Uterus (tissue), 4 donors: Measurements from ENCODE around the gene GPLD1. TPM values are rescaled to one million over a fixed set of nuclear protein-coding genes. Genes with fewer than 3 reads are reported as not detected.

ENCODE experiments used
- DNase-seq, 2 donors: peaks; one replicate each; pipeline ENCODE4 v3.0.0-alpha.2; 2019 to 2020
- H3K27ac ChIP-seq, 2 donors: fragments of 200-600 bp; sonication (generic); 1 replicate in 1 of 2; 2 replicates in 1 of 2; pipeline ENCODE4 v1.5.1; 2016 to 2018
- H3K27me3 ChIP-seq, 2 donors: fragments of 200-600 bp; sonication (generic); one replicate each; pipeline ENCODE4 v1.5.1; 2018 to 2019; ENCODE audit warnings: control low read depth in 1 of 2
- H3K36me3 ChIP-seq, 2 donors: fragments of 200-600 bp; sonication (generic); one replicate each; pipeline ENCODE4 v1.5.1; 2019; ENCODE audit warnings: control low read depth in 1 of 2
- H3K4me1 ChIP-seq, 2 donors: fragments of 200-600 bp; sonication (generic); one replicate each; pipeline ENCODE4 v1.5.1; 2018 to 2019; ENCODE audit warnings: control low read depth in 1 of 2
- H3K4me3 ChIP-seq, 2 donors: fragments of 200-600 bp; sonication (generic); 1 replicate in 1 of 2; 2 replicates in 1 of 2; pipeline ENCODE4 v1.5.1; 2018 to 2019; ENCODE audit warnings: mild to moderate bottlenecking in 1 of 2
- H3K9me3 ChIP-seq, 2 donors: fragments of 200-600 bp; sonication (generic); one replicate each; pipeline ENCODE4 v1.5.1; 2019; ENCODE audit warnings: control low read depth in 1 of 2
- POLR2A ChIP-seq, 2 donors: fragments of 450-650 bp; IDR thresholded peaks; one replicate each; pipeline ENCODE4 v1.6.1; 2016; ENCODE audit warnings: antibody characterized with exemption in 2 of 2, mild to moderate bottlenecking in 1 of 2, moderate library complexity in 1 of 2
- intact Hi-C: fragments of 100-400 bp; cut with DNase I; formaldehyde crosslinking; loops from one replicate; pipeline ENCODE4 v1.15.1; 2023; ENCODE audit warnings: low total_unique reads
- total RNA-seq, 4 donors: library from RNA; depleted of rRNA in 3 of 4; stranded (reverse); fragments of >200 nt in 3 of 4; gene quantifications; one replicate each; pipeline versions ENCODE4 v1.1.0 to v1.2.4, GENCODE V29; 2014 to 2023
- TF ChIP-seq, protein P1 (sequence below), 4 experiments: fragments of 200-600 bp in 2 of 4; fragments of 450-650 bp in 2 of 4; sonication (generic) in 2 of 4; IDR thresholded peaks; one replicate each; pipeline ENCODE4 v1.5.1; 2016 to 2019; ENCODE audit warnings: antibody characterized with exemption in 4 of 4, mild to moderate bottlenecking in 2 of 4, moderate library complexity in 1 of 4
- donor health status: DM: yes; HTN: yes; CAD: no.

GPLD1 gene
- total RNA-seq, 4 donors from 2014 or later = under 0.01 to 6.5 (median 3.7) TPM

DNA sequence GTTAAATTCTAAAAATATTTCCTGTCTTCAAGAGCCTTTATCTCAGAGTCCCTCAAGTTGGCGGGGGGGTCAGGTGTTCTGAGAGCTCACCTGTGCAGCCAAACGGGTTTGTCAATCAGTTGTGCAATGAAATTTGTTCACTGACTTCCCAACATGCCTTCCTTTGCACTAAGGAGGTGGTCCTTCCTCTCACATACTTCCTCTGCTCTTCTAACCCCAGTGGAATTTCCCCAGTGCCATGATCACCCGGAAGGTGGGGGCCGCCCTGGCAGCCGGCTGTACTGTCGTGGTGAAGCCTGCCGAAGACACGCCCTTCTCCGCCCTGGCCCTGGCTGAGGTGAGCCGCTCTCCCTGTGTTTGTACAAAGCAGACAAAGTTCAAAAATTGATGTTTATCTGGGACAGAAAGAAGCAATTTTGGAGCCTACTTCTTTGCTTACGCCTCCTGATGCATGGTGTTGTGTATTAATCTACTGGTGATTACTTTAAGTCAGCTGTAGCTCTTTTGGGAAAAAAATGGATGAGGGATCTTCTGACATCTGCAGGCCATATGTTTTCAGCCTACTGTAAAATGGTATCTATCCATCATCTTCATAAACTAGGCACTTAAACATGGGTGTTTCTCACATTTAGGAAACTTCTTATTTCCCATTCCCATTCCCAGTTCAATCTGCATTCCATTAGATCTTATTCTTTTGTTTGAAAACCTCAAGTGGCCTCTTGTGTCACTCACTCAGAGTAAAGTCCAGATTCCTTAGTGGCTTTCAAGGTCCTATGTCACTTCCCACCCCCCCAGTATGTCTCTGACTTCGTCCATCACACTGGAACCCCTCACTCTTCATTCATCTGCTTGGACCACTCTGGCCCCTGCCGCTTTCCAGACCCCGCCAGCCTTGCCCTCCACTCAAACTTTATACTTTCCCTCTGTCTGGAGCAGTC is 15.5 kb upstream of the GPLD1 start:
- intact Hi-C loops = no loop called here

DNA sequence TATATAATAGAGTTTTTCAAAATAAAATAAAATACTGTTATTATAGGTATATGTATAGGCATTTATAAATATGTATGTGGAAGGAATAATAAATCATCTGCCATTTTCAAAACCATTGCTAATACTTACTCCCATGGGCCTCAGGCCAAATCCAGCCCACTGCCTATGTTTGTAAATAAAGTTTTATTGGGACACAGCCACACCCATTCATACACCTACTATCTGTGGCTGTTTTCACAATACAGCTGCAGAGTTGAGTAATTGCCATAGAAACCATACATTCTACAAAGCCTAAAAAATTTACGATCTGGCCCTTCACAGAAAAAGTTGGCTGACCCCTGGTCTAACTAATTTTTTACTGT is 14.9 kb upstream of the GPLD1 start:
- H3K9me3 ChIP-seq = no peaks in the 10 kb centered on the region
- no peak for DNase-seq
- H3K4me1 ChIP-seq = no peaks in the 10 kb centered on the region
- H3K36me3 ChIP-seq = no peaks in the 10 kb centered on the region
- intact Hi-C loops = no loop called here
- no peak for TF ChIP-seq POLR2A (IDR thresholded peaks at IDR 0.05)
- TF ChIP-seq, protein P1, sequence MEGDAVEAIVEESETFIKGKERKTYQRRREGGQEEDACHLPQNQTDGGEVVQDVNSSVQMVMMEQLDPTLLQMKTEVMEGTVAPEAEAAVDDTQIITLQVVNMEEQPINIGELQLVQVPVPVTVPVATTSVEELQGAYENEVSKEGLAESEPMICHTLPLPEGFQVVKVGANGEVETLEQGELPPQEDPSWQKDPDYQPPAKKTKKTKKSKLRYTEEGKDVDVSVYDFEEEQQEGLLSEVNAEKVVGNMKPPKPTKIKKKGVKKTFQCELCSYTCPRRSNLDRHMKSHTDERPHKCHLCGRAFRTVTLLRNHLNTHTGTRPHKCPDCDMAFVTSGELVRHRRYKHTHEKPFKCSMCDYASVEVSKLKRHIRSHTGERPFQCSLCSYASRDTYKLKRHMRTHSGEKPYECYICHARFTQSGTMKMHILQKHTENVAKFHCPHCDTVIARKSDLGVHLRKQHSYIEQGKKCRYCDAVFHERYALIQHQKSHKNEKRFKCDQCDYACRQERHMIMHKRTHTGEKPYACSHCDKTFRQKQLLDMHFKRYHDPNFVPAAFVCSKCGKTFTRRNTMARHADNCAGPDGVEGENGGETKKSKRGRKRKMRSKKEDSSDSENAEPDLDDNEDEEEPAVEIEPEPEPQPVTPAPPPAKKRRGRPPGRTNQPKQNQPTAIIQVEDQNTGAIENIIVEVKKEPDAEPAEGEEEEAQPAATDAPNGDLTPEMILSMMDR (IDR thresholded peaks at IDR 0.05) = no peak
- H3K27me3 ChIP-seq = no peaks in the 10 kb centered on the region
- no peak overlapping the region for H3K4me3 ChIP-seq
- H3K27ac ChIP-seq = no peak overlapping the region

More for the DNA sequence above, 15.5 kb upstream of the GPLD1 start:
- Histone ChIP-seq H3K9me3 (no peaks in the 10 kb centered on the region), H3K36me3 (no peaks in the 10 kb centered on the region), H3K27ac (no peak overlapping the region), H3K4me1 (no peaks in the 10 kb centered on the region), H3K27me3 (no peaks in the 10 kb centered on the region), H3K4me3 (no peak overlapping the region)
- no peak for DNase-seq
- no peak for TF ChIP-seq POLR2A (IDR thresholded peaks at IDR 0.05)
- TF ChIP-seq, protein P1 (IDR thresholded peaks at IDR 0.05) = no peak

DNA sequence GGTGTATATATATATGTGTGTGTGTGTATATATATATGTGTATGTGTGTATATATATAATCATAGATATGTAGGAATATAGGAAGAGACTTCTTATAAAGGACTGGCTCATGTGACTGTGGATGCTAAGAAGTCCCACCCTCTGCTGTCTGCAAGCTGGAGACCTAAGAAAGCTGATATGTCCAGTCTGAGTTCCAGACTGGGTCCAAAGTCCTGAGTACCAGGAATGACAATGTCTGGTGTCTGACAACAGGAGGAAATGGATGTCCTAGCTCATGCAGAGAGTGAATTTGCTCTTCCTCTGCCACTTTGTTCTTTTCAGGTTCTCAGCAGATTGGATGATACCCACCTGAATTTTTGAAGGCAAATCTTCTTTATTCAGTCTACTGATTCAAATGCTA is 12.5 kb upstream of the GPLD1 start:
- no peak for DNase-seq
- intact Hi-C loops = no loop called here
- Histone ChIP-seq H3K27ac (no peak overlapping the region), H3K9me3 (no peaks in the 10 kb centered on the region), H3K4me3 (no peak overlapping the region), H3K4me1 (no peaks in the 10 kb centered on the region), H3K27me3 (no peaks in the 10 kb centered on the region), H3K36me3 (no peaks in the 10 kb centered on the region)
- TF ChIP-seq POLR2A (IDR thresholded peaks at IDR 0.05) = no peak
- TF ChIP-seq, protein P1 (IDR thresholded peaks at IDR 0.05) = no peak

DNA sequence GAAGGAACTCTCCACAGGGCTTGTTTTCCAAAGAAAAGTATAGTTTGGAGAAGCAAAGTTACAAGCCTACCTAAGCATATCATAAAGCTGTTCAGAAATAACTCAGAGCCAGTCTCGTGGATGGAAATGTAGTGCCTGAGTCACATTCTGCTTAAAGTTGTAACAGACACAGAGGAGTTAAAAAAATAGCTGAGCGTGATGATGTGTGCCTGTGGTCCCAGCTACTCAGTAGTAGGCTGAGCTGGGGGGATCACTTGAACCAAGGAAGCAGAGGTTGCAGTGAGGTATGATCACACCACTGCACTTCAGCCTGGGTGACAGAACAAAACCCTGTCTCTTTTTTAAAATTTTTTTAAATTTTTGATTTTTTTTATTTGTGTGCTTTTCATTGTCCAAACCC is 12.0 kb upstream of the GPLD1 start:
- H3K9me3 ChIP-seq = no peaks in the 10 kb centered on the region
- no peaks in the 10 kb centered on the region for H3K36me3 ChIP-seq
- no peaks in the 10 kb centered on the region for H3K4me1 ChIP-seq
- no peak for DNase-seq
- intact Hi-C loops = no loop called here
- no peak overlapping the region for H3K27ac ChIP-seq
- H3K27me3 ChIP-seq = no peaks in the 10 kb centered on the region
- TF ChIP-seq, protein P1 (IDR thresholded peaks at IDR 0.05) = no peak
- TF ChIP-seq POLR2A (IDR thresholded peaks at IDR 0.05) = no peak
- H3K4me3 ChIP-seq = no peak overlapping the region

DNA sequence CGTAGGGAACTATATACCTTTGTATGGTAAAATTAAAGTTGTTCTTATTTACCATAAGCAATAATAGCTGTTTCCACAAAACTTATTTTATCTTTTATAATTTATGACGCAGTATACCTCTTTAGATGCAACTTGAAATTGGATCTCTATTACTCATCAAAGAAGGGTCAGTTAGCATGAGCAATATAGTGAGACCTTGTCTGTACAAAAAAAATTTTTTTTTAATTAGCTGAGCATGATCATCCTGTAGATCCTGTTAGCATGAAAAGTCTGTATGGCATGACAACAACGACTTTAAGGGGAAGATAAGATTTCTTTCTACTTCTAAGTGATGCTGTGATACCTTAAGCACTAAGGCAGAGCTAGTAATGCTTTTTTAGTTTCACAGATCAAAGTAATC is 11.3 kb upstream of the GPLD1 start:
- no peaks in the 10 kb centered on the region for H3K27me3 ChIP-seq
- DNase-seq = no peak
- no peak overlapping the region for H3K27ac ChIP-seq
- intact Hi-C loops = no loop called here
- no peaks in the 10 kb centered on the region for H3K4me1 ChIP-seq
- no peaks in the 10 kb centered on the region for H3K9me3 ChIP-seq
- no peak for TF ChIP-seq POLR2A (IDR thresholded peaks at IDR 0.05)
- TF ChIP-seq, protein P1 (IDR thresholded peaks at IDR 0.05) = no peak
- H3K36me3 ChIP-seq = no peaks in the 10 kb centered on the region
- no peak overlapping the region for H3K4me3 ChIP-seq
